GM19023 (cell line): ENCODE results near the gene COL9A2.

Source experiments
- ATAC-seq: cut with Tn5 transposase; IDR thresholded peaks from one replicate; pipeline ENCODE4 v1.9.1; 2021; ENCODE audit warnings: mild to moderate bottlenecking, moderate library complexity; ENCODE audit not compliant: unreplicated experiment

Gene COL9A2

GRCh38 chr1:40305451-40305850, 11.6 kb downstream of the COL9A2 start:
- no peak for ATAC-seq

GRCh38 chr1:40303790-40304189, 13.3 kb downstream of the COL9A2 start:
- ATAC-seq: no peak

GRCh38 chr1:40303051-40303771, 13.9 kb downstream of the COL9A2 start:
- ATAC-seq: no peak

GRCh38 chr1:40302475-40302874, 14.6 kb downstream of the COL9A2 start:
- no peak for ATAC-seq

DNA sequence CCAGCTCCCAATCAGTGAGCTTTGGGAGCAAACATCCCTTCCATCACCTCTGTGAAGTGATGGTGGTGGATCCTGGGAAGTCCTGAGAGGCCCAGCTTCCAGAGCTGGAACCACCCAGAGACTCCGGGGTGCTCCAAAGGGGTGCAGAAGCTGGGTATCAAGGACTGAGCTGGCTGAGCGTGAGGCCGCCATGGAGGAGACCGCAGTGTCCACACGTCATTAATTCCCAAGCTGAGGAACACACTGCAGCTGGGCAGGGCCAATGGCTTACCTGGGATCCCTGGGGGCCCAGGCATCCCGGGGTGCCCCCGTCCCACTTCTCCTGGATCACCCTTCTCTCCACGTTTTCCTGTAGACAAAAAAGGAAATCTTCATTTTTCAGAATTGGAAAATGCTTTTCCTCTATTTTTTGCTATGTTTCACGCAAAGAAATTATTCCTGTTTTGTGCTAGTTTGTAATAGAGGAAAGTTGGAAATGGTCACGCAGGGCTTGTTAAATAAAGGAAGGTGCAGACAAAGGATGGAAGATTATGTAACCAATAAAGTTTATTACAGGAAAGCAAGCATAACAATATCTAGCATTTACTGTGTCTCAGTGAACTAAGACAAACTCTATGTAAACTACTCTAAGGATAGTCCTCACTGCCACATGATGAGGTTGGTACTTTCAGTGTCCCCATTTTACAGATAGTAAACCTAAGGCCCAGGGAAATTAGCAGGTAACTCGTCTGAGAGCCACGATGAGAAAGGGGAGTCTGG, 15.4 kb downstream of the COL9A2 start:
- ATAC-seq: no peak

DNA sequence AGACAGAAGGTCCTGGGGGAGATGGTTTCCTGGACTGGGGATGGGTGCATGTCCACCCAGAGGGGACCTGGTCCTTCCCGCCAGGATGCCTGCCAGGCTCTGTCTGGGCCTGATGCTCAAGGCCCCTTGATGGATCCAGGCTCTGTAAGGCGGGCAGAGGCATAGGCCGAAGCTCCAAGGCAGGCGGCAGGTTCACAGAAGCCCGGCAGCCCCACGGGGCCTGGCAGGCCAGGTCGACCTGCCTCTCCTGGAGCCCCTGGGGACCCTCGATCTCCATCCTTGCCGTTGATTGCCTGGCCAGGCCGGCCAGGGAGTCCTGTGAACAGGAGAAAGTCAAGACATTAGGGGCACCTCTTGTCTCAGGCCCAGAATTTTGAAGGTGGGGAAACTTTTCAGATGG, 16.0 kb downstream of the COL9A2 start:
- no peak for ATAC-seq

DNA sequence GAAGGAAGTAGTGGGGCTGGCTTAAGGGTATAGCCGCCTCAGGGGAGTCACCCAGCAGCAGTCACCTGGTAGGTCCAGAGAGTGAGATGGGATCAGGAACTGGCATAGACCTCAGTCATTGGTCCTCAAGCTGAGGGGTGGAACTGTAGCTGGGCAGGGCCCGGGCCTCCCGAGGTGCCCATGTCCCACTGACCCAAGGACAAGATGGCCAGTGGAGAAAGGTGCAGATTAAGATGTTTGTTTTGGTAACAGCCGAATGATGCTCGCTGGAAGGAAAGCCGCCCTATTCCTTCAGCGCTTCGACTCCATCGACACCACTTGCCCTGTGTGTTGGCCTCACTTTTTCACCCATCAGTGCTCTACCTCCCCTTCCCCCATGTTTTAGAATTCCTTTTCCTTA, 16.4 kb downstream of the COL9A2 start:
- ATAC-seq: no peak

DNA sequence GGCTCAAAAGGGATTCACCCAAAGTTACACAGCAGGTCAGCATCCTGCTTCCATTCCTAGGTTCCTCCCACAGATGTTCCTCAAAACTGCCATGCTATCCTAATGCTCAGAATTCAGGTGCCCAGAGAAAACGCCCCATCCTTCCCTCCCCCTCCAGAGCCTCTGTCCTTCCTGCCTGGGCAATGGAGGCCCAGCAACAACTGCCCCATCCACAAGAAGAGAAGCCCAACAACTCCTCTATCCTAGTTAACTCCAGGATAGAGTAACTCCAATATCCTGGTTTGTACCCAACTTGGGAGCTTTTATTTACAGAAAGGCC, 16.9 kb downstream of the COL9A2 start:
- no peak for ATAC-seq

DNA sequence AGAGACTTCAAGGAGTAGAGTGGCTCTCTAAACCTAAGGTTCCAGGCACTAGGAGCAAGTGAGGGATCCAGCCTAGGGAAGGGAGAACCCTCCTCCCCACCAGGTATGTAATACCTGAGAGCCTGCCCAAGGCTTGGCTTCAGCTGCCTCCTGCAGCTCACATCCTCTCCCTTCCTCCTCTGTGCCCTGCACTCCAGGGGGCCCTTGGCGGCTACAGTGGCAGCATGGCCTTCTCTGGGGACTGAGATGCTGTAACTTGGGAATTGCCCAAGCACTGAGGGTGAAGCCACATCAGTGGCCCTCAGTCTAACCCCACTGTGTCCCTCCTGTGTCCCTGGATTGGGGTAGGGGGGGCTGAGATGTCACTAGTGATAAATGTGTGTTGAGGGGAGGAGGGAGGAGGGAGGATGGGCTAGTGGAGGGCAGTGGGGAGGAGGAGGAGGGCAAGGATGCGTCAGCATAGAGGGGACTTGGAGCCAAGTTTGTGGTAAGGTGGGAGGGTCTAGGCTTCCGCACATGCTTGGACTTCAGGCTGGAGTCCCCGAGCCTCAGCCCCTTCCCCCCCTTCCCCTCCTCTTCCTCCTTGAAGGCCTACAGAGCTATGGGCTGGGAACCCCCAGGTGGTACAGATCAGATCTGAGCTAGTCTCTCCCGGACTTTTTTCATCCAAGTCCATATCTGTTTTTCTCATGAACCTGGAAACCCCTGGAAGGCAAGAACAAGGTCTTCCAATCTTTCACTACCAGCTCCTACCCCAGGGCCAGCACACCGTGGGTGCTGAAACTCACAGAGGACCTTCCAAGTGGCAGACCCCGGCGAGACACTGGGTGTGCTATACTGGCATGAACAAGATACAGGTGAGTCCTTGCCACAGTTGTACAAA, 17.5 kb downstream of the COL9A2 start:
- ATAC-seq: no peak

- no peak for ATAC-seq
Observed at GRCh38 chr1:40291293-40291692, 25.8 kb downstream of the COL9A2 start.

- ATAC-seq: no peak
Observed at GRCh38 chr1:40281853-40282252, 35.2 kb downstream of the COL9A2 start.

- no peak for ATAC-seq
Observed at GRCh38 chr1:40276122-40276521, 41.0 kb downstream of the COL9A2 start.

- no peak for ATAC-seq
Observed at GRCh38 chr1:40274331-40274730, 42.8 kb downstream of the COL9A2 start.

- ATAC-seq: no peak
Observed at GRCh38 chr1:40273547-40274166, 43.4 kb downstream of the COL9A2 start.

DNA sequence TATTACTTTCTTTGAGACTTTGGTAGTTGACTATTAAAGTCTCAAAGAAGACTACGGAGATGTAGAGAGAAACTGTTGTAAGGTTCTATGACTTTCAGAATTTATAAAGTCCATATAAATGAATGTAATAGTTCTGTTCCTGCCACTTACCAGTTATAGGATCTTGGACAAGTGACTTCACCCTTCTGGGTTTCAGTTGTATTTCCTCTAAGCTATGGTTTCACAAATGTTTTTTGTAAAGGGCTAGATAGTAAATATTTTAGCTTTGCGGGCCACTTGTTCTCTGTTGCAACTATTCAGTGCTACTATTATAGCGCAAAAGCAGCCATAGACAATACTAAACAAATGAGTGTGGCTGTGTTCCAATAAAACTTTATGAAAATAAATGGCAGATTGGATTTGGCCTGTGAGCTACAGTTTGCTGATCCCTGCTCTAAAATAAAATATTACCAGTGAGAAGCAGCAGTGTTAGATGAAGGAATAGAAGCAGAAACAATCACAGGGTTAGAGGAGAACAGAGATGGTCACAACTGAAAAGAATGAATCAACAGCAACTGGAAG, 44.4 kb downstream of the COL9A2 start:
- no peak for ATAC-seq

- ATAC-seq: no peak
Observed at GRCh38 chr1:40270152-40270834, 46.8 kb downstream of the COL9A2 start.

DNA sequence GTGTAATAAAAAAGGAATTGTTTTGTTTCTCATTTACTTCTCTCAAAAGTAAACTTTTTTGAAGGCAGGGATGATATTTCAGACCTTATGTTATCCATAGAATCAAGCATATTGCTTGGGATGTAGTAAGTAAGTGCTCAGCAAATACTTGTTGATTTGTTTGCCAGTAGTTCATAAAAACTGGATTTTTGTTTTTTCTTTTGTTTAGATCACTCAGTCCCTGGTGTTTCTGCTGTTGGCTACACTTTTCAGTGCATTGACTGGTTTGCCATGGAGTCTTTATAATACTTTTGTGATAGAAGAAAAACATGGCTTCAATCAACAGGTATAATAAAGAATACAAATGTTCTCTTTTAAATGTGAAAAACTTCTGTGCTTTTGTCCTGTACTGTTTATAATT, 48.9 kb downstream of the COL9A2 start:
- no peak for ATAC-seq

DNA sequence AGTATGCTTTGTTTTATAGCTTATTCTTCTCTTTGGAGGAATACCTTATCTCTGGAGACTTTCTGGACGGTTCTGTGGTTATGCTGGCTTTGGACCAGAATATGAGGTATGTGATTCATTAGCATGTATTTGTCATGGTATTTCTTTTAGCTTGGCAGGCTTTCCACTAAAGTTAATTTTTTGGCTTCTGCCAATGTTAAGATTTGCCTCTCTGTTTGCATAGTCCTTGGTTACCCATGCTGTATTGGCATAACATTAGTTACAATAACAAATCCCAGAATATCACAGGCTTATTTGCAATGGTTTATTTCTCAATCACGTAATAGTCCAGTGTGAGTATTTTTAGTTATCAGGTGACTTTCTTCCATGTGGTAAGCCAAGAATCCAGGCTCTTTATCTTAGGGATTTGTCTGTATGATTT, 49.3 kb downstream of the COL9A2 start:
- no peak for ATAC-seq

DNA sequence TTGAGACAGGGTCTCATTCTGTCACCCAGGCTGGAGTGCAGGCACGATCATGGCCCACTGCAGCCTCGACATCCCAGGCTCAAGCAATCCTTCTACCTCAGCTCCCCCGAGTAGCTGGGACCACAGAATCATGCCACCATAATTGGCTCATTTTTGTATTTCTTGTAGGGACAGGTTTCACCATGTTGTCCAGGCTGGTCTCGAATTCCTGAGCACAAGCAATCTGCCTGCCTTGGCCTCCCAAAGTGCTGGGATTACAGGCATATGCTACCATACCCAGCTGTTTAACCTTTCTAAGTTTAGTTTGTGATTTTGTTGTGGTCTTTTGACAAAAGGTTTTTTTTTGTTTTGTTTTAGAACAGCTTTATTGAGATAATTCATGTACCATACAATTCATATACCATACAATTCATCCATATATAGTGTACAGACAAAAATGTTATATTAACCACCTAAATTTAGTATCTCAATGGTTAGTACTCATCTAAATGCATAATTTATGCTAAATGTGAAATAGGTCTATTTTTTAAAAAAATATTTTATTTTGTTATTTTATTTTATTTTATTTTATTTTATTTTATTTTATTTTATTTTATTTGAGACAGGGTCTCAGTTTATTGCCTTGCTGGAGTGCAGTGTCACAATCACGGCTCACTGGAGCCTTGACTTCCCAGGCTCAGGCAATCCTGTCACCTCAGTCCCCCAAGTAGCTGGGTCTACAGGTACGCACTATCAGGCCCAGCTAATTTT, 50.1 kb downstream of the COL9A2 start:
- no peak for ATAC-seq

DNA sequence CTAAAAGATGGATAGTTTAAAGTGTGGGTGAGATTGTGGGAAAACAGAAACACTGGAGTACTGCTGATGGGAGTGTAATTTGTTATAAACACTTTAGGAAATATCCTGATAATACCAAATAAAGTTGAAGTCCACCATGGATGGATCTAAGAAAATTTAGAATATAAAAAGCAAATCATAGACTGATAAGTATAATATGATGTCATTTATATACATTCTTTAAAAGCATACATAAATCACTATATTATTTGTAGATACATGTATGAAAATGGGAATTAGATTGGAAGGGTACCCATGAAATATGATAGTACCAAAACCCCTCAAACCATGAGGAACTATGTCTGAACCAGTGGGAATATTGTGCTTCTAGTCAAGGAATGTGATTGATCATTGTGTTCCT, 51.2 kb downstream of the COL9A2 start:
- ATAC-seq: no peak
